ENCODE results near the gene CCT7. TPM values are rescaled to one million over a fixed set of nuclear protein-coding genes. Genes with fewer than 3 reads are reported as not detected.
"Not testable (repeated sequence)": the region's sequence is repeated elsewhere in the genome, so short reads cannot be mapped to it uniquely, and the experiment has no call there.

Gene CCT7
- total and polyA plus RNA-seq, 2 donors (not counting 1 experiment from before 2014, with no cell fraction given) = 94.4 to 160 TPM

DNA sequence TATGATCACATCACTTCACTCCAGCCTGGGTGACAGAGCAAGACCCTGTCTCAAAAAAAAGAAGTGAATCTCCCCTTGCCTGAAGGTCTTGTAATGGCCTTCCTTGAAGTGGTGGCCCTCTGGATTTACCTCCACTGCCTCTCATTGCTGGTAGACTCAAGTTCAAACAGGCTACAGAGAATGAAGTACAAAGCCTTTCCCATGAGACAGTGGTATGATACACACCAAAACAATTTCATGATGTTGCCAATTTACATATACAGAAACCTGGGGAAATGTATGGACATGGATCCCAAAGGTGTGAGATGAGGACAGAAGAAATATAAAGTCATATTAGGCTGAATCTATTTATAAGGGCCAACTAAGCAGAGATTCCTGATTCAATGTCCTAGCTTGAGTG lies 36.5 kb upstream of the CCT7 start:
- CTCF ChIA-PET = no interaction called here
- intact Hi-C loops (cut with micrococcal nuclease) = no loop called here

DNA sequence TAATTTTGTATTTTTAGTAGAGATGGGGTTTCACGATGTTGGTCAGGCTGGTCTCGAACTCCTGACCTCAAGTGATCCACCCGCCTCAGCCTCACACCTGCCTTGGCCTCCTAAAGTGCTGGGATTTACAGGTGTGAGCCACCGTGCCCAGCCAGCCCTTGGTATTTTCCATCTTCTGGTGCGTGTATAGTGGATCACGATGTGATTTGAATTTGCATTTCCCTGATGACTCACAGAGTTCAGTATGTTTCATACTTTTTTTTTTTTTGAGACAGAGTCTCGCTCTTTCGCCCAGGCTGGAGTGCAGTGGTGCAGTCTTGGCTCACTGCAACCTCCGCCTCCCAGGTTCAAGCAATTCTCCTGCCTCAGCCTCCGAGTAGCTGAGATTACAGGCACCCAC lies 33.8 kb upstream of the CCT7 start:
- H3K27ac ChIP-seq (ENCODE audit: low read length in 2 of 2); H3K79me2 ChIP-seq (ENCODE audit: control insufficient read depth, insufficient read depth, low read length); H3K4me3 ChIP-seq (ENCODE audit: control extremely low read depth in 1 of 5, extremely low read depth in 1 of 5, insufficient read depth in 1 of 5, low read depth in 2 of 5, low read length in 4 of 5); H3K4me2 ChIP-seq (replicated peaks; ENCODE audit: low read depth, low read length, poor library complexity, severe bottlenecking); H3K9ac ChIP-seq (ENCODE audit: low read length); DNase-seq; H3K27ac Mint-ChIP-seq; ATAC-seq (ENCODE audit: low read depth); H4K20me1 ChIP-seq (ENCODE audit: control insufficient read depth, insufficient read depth, low read length, poor library complexity, severe bottlenecking); H3K36me3 ChIP-seq (replicated peaks in 1 of 2; ENCODE audit: control extremely low read depth in 1 of 2, control insufficient read depth in 1 of 2, extremely low read depth in 1 of 2, insufficient read depth in 2 of 2, low read length in 1 of 2); H3K9me3 Mint-ChIP-seq (ENCODE audit: insufficient read depth); intact Hi-C loops (cut with micrococcal nuclease); H2AFZ ChIP-seq (ENCODE audit: insufficient read depth, low read depth, low read length, poor library complexity, severe bottlenecking); H3K4me3 Mint-ChIP-seq; POLR2A ChIA-PET: not testable (repeated sequence)
- Mint-ChIP-seq H3K27me3 (peaks cover 65% of the 10 kb centered on the region), H3K4me1 (peaks cover 11% of the 10 kb centered on the region)
- Histone ChIP-seq H3K27me3 (replicated peaks in 1 of 4; ENCODE audit: control extremely low read depth in 1 of 4, control insufficient read depth in 3 of 4, insufficient read depth in 4 of 4, low read length in 3 of 4) (peaks cover 0 to 47% (median 21%) of the 10 kb centered on the region in 4 experiments), H3K4me1 (ENCODE audit: control insufficient read depth in 2 of 2, insufficient read depth in 2 of 2, low read length in 2 of 2) (peaks cover 14 to 17% of the 10 kb centered on the region in 2 donors), H3K9me3 (ENCODE audit: control extremely low read depth in 1 of 3, control insufficient read depth in 2 of 3, insufficient read depth in 1 of 3, low read length in 2 of 3) (peaks cover 0 to 16% (median 1%) of the 10 kb centered on the region in 3 donors)
- CTCF ChIA-PET = interaction anchor here (1.1 kb wide), 1 partner anchor 23 kb away, joined by 6 read pairs; no protein-coding TSS in a partner anchor
- WGBS (ENCODE audit: insufficient coverage) = 85% methylated on average over 4 of the region's 10 CpGs

More for the DNA sequence above, 36.5 kb upstream of the CCT7 start:
- H3K9me3 Mint-ChIP-seq (ENCODE audit: insufficient read depth) = no peaks in the 10 kb centered on the region
- Histone ChIP-seq H3K4me2 (replicated peaks; ENCODE audit: low read depth, low read length, poor library complexity, severe bottlenecking) (no peak overlapping the region), H3K4me3 (ENCODE audit: control extremely low read depth in 1 of 5, extremely low read depth in 1 of 5, insufficient read depth in 1 of 5, low read depth in 2 of 5, low read length in 4 of 5) (no peak overlapping the region), H3K27ac (ENCODE audit: low read length in 2 of 2) (no peak overlapping the region), H2AFZ (ENCODE audit: insufficient read depth, low read depth, low read length, poor library complexity, severe bottlenecking) (no peak overlapping the region), H3K27me3 (replicated peaks in 1 of 4; ENCODE audit: control extremely low read depth in 1 of 4, control insufficient read depth in 3 of 4, insufficient read depth in 4 of 4, low read length in 3 of 4) (peaks cover 0 to 24% (median 13%) of the 10 kb centered on the region in 4 experiments), H4K20me1 (ENCODE audit: control insufficient read depth, insufficient read depth, low read length, poor library complexity, severe bottlenecking) (no peaks in the 10 kb centered on the region), H3K4me1 (ENCODE audit: control insufficient read depth in 2 of 2, insufficient read depth in 2 of 2, low read length in 2 of 2) (peaks cover 6 to 7% of the 10 kb centered on the region in 2 donors), H3K79me2 (ENCODE audit: control insufficient read depth, insufficient read depth, low read length) (no peaks in the 10 kb centered on the region), H3K9me3 (ENCODE audit: control extremely low read depth in 1 of 3, control insufficient read depth in 2 of 3, insufficient read depth in 1 of 3, low read length in 2 of 3) (peaks cover 0 to 15% (median 1%) of the 10 kb centered on the region in 3 donors), H3K9ac (ENCODE audit: low read length) (no peak overlapping the region), H3K36me3 (replicated peaks in 1 of 2; ENCODE audit: control extremely low read depth in 1 of 2, control insufficient read depth in 1 of 2, extremely low read depth in 1 of 2, insufficient read depth in 2 of 2, low read length in 1 of 2) (no peaks in the 10 kb centered on the region)
- peaks cover 6% of the 10 kb centered on the region for H3K4me1 Mint-ChIP-seq
- ATAC-seq (ENCODE audit: low read depth) (no peak), DNase-seq (no peak)
- TF ChIP-seq EZH2 (IDR thresholded peaks at IDR 0.05; ENCODE audit: borderline replicate concordance, insufficient read depth, low read depth, low read length, poor library complexity, severe bottlenecking) (no peak), CTCF (IDR thresholded peaks at IDR 0.05) (no peak)
- POLR2A ChIA-PET = no interaction called here
- no peak overlapping the region for H3K4me3 Mint-ChIP-seq
- H3K27ac Mint-ChIP-seq = no peak overlapping the region
- peaks cover 55% of the 10 kb centered on the region for H3K27me3 Mint-ChIP-seq
